GM12878 (cell line): ENCODE results near the gene NEK8.
A peak's percentile ranks its signal among the peaks of the same experiment; 100 is the strongest.

Experiments used
- ATF7 ChIP-seq: fragments of 450-650 bp; IDR thresholded peaks from 2 replicates; pipeline ENCODE4 v1.6.1; 2016; ENCODE audit warnings: low read depth, mild to moderate bottlenecking
- CBX5 ChIP-seq: sonication (generic); IDR thresholded peaks from 2 replicates; pipeline ENCODE4 v1.6.1; 2016; ENCODE audit warnings: low read depth, moderate library complexity, mild to moderate bottlenecking, inconsistent platforms
- CHD4 ChIP-seq: fragments of 200-600 bp; sonication (generic); IDR thresholded peaks from 2 replicates; pipeline ENCODE4 v1.6.1; 2016; ENCODE audit warnings: mild to moderate bottlenecking
- EZH2 ChIP-seq: IDR thresholded peaks from 2 replicates; pipeline ENCODE4 v1.6.1; 2012; ENCODE audit warnings: low read depth, mild to moderate bottlenecking, control low read depth, inconsistent platforms, low read length, borderline replicate concordance; ENCODE audit not compliant: control insufficient read depth
- GABPA ChIP-seq: IDR thresholded peaks from 2 replicates; pipeline ENCODE4 v1.6.1; 2014; ENCODE audit warnings: antibody characterized with exemption, low read depth, mild to moderate bottlenecking, inconsistent platforms
- NFYA ChIP-seq: IDR thresholded peaks from 2 replicates; pipeline ENCODE4 v1.6.1; 2011; ENCODE audit warnings: low read depth, mild to moderate bottlenecking, low read length, improper control_type of control experiment, borderline replicate concordance
- POLR2A ChIP-seq: IDR thresholded peaks from 2 replicates; pipeline ENCODE4 v1.6.1; 2011; ENCODE audit warnings: low read depth, mild to moderate bottlenecking, low read length
- SIN3A ChIP-seq: IDR thresholded peaks from 2 replicates; pipeline ENCODE4 v1.6.1; 2012; ENCODE audit warnings: low read depth, low read length, improper control_type of control experiment
- SP1 ChIP-seq: IDR thresholded peaks from one replicate; pipeline ENCODE4 v1.6.1; 2011; ENCODE audit warnings: low read depth, low read length
- SREBF2 ChIP-seq: IDR thresholded peaks from 2 replicates; pipeline ENCODE4 v1.6.1; 2012; ENCODE audit warnings: mild to moderate bottlenecking, low read length
- YY1 ChIP-seq: IDR thresholded peaks from 2 replicates; pipeline ENCODE4 v1.6.1; 2011; ENCODE audit warnings: low read depth, mild to moderate bottlenecking, low read length
- TF ChIP-seq, protein P1 (sequence below), 3 experiments: IDR thresholded peaks in 2 of 3; conservative IDR thresholded peaks in 1 of 3; 2 replicates each; pipeline ENCODE4 v1.5.1; 2011; ENCODE audit warnings: low read depth in 3 of 3, low read length in 3 of 3, mild to moderate bottlenecking in 3 of 3, control low read depth in 2 of 3, moderate library complexity in 2 of 3, inconsistent platforms in 1 of 3, mixed read lengths in 1 of 3; ENCODE audit not compliant: control insufficient read depth in 2 of 3, insufficient read depth in 1 of 3; ENCODE audit errors: extremely low read depth in 1 of 3
- TF ChIP-seq, protein P2 (sequence below): fragments of 450-650 bp; IDR thresholded peaks from 2 replicates; pipeline ENCODE4 v1.6.1; 2017; ENCODE audit warnings: antibody characterized with exemption, mild to moderate bottlenecking, moderate library complexity
- TF ChIP-seq, protein P3 (sequence below): fragments of 450-650 bp; IDR thresholded peaks from 2 replicates; pipeline ENCODE4 v1.6.1; 2018; ENCODE audit warnings: borderline replicate concordance, mild to moderate bottlenecking; ENCODE audit not compliant: partially characterized antibody

DNA sequence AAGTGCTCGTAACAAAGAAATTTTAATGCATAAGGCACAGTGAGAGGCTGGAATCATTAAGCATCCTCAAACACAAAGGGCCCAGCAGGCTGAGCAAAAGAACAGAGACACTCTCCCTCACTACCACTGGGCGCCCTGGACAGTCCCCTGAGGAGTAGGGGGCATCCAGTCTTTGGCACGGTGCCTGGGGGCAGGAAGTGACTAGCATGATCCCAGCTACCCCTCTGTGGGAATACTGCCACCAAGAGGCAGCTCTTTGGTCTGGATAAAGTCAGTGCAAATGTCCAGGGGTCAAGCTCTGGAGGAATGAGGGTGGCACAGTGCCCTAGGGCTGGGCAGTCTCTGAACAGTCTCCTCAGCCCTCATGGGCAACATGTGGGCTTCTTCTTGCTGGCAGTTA lies 14.3 kb upstream of the NEK8 start:
- TF ChIP-seq CHD4 = no peak
- TF ChIP-seq POLR2A = no peak
- TF ChIP-seq GABPA = no peak
- TF ChIP-seq YY1 = no peak
- TF ChIP-seq, protein P1, sequence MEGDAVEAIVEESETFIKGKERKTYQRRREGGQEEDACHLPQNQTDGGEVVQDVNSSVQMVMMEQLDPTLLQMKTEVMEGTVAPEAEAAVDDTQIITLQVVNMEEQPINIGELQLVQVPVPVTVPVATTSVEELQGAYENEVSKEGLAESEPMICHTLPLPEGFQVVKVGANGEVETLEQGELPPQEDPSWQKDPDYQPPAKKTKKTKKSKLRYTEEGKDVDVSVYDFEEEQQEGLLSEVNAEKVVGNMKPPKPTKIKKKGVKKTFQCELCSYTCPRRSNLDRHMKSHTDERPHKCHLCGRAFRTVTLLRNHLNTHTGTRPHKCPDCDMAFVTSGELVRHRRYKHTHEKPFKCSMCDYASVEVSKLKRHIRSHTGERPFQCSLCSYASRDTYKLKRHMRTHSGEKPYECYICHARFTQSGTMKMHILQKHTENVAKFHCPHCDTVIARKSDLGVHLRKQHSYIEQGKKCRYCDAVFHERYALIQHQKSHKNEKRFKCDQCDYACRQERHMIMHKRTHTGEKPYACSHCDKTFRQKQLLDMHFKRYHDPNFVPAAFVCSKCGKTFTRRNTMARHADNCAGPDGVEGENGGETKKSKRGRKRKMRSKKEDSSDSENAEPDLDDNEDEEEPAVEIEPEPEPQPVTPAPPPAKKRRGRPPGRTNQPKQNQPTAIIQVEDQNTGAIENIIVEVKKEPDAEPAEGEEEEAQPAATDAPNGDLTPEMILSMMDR (IDR thresholded peaks at IDR 0.05 in 2 of 3, conservative IDR thresholded peaks at IDR 0.05 in 1 of 3; ENCODE audit: control insufficient read depth in 2 of 3, extremely low read depth in 1 of 3, insufficient read depth in 1 of 3, low read depth in 3 of 3, low read length in 3 of 3) = peak in 2 of 3 experiments; percentile 10 to 13; a peak in 1 of 6 replicates
- TF ChIP-seq SP1 = no peak
- TF ChIP-seq CBX5 = no peak
- TF ChIP-seq SREBF2 = no peak
- TF ChIP-seq, protein P2, sequence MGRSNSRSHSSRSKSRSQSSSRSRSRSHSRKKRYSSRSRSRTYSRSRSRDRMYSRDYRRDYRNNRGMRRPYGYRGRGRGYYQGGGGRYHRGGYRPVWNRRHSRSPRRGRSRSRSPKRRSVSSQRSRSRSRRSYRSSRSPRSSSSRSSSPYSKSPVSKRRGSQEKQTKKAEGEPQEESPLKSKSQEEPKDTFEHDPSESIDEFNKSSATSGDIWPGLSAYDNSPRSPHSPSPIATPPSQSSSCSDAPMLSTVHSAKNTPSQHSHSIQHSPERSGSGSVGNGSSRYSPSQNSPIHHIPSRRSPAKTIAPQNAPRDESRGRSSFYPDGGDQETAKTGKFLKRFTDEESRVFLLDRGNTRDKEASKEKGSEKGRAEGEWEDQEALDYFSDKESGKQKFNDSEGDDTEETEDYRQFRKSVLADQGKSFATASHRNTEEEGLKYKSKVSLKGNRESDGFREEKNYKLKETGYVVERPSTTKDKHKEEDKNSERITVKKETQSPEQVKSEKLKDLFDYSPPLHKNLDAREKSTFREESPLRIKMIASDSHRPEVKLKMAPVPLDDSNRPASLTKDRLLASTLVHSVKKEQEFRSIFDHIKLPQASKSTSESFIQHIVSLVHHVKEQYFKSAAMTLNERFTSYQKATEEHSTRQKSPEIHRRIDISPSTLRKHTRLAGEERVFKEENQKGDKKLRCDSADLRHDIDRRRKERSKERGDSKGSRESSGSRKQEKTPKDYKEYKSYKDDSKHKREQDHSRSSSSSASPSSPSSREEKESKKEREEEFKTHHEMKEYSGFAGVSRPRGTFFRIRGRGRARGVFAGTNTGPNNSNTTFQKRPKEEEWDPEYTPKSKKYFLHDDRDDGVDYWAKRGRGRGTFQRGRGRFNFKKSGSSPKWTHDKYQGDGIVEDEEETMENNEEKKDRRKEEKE = no peak
- TF ChIP-seq SIN3A = no peak
- no peak for TF ChIP-seq NFYA
- no peak for TF ChIP-seq EZH2
- TF ChIP-seq, protein P3, sequence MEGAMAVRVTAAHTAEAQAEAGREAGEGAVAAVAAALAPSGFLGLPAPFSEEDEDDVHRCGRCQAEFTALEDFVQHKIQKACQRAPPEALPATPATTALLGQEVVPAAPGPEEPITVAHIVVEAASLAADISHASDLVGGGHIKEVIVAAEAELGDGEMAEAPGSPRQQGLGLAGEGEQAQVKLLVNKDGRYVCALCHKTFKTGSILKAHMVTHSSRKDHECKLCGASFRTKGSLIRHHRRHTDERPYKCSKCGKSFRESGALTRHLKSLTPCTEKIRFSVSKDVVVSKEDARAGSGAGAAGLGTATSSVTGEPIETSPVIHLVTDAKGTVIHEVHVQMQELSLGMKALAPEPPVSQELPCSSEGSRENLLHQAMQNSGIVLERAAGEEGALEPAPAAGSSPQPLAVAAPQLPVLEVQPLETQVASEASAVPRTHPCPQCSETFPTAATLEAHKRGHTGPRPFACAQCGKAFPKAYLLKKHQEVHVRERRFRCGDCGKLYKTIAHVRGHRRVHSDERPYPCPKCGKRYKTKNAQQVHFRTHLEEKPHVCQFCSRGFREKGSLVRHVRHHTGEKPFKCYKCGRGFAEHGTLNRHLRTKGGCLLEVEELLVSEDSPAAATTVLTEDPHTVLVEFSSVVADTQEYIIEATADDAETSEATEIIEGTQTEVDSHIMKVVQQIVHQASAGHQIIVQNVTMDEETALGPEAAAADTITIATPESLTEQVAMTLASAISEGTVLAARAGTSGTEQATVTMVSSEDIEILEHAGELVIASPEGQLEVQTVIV = no peak
- no peak for TF ChIP-seq ATF7
